Activated CD8-positive, alpha-beta memory T cell treated with anti-CD3 and anti-CD28 coated beads, Interleukin-2, amount 50 U/mL, for 24 hours (primary cell): ENCODE results near the gene ACAT2.
"Not testable (repeated sequence)": the region's sequence is repeated elsewhere in the genome, so short reads cannot be mapped to it uniquely, and the experiment has no call there.

Source experiments
- DNase-seq: peaks from one replicate; pipeline ENCODE4 v3.0.0-alpha.2; 2020; ENCODE audit errors: extremely low read depth

Gene ACAT2

GRCh38 chr6:159813781-159814180 is 51.9 kb downstream of the ACAT2 start:
- no peak for DNase-seq

GRCh38 chr6:159815410-159815809 is 53.6 kb downstream of the ACAT2 start:
- DNase-seq = no peak

- DNase-seq = not testable (repeated sequence)
Measured at GRCh38 chr6:159816775-159817174, 54.9 kb downstream of the ACAT2 start.

GRCh38 chr6:159817951-159818739 is 56.3 kb downstream of the ACAT2 start:
- DNase-seq = no peak

GRCh38 chr6:159819098-159819497 is 57.3 kb downstream of the ACAT2 start:
- DNase-seq = no peak

- DNase-seq = no peak
Measured at GRCh38 chr6:159819932-159820640, 58.2 kb downstream of the ACAT2 start.

DNA sequence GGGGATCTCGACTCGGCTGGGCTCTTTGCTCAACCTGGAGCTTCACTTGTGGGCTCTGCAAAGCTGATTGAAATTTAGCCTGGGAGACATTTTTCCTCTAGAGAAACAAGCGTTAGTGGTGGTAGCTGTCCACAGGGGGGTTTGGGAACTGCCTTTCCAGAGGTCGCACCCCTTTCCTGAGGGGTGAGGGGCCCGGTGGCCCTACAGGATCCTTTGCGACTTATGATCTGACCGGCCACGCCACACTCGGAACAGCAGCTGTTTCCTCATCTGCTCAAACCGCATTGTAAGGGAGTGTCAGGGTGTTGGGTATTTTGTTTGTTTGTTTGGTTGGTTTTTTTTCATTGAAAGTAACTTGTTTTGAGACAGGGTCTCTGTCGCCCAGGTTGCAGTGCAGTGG is 59.3 kb downstream of the ACAT2 start:
- no peak for DNase-seq

DNA sequence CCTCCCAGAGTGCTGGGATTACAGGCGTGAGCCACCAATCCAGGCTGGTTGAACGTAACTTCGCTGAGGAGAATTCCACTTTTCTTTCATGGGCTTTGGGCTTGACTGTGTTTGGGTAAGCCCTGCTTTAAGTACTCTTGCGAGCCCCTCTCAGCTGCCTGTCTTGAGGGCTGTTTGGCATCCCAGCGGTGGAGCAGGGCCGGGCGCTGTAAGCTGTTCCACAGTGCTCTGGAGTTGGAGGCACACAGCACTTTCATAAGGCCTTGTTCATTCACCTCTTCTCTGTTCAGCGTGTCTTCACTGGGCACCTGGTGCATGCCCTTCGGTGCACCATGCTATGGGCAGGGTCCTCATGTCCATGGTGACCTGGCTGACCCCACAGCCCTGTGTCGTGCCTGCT is 59.9 kb downstream of the ACAT2 start:
- DNase-seq = no peak

- DNase-seq = no peak
Measured at GRCh38 chr6:159823953-159824352, 62.1 kb downstream of the ACAT2 start.

DNA sequence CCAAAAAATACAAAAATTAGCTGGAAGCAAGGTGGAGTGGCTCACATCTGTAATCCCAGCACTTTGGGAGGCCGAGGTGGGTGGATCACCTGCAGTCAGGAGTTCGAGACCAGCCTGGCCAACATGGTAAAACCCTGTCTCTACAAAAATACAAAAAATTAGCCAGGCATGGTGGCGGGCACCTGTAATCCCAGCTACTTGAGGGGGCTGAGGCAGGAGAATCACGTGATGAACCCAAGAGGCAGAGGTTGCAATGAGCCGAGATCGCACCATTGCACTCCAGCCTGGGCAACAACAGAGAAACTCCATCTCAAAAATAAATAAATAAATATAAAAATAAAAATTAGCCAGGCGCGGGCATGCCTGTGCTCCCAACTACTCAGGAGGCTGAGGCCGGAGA is 62.8 kb downstream of the ACAT2 start:
- not testable (repeated sequence) for DNase-seq

DNA sequence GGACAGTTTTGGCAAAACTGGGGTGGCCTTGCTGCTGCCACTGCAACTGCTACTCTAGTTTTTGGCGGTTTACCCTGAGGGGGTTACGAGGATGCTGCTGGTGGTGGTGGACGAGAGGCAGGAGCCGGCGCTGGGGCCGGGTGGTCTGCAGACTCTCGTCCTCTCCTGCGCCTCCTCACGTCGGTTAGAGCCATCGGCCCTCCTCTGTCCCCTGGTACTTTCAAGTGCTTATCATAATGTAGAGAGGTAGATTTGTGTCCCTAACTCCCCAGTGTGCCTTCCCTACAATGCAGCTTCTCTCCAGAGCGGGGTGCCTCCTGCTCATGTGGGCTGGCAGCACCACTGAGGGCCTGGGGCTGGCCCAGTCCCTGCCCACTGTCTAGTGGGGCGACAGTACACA is 64.2 kb downstream of the ACAT2 start:
- no peak for DNase-seq

- no peak for DNase-seq
Measured at GRCh38 chr6:159826968-159827647, 65.3 kb downstream of the ACAT2 start.

- DNase-seq = no peak
Measured at GRCh38 chr6:159828074-159828473, 66.2 kb downstream of the ACAT2 start.
